GM15510 (cell line): ENCODE results near the gene AJAP1.

Experiments used
- POLR2A ChIP-seq: IDR thresholded peaks from 3 replicates; pipeline ENCODE4 v1.6.1; 2011; ENCODE audit warnings: borderline replicate concordance; ENCODE audit not compliant: insufficient read length; ENCODE audit errors: extremely low read depth

AJAP1 gene

DNA sequence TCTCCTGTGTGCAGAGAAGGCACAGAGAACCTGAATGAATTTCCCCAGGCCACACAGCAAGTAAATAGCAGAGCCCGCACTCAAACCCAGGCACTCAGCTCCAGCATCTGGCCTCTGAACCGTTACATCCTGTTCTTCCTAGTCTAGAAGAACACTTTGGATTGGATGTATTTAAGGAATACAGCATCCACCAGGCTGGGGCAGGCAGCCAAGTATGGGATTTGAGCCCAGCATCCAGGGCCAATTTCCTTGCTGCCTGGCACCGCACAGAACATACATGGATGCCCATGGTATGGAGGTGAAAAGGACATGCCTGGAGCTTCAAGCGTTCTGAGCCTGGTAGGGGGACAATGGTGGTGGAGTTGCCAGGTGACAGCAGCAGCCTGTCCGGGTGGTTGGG is 9.7 kb downstream of the AJAP1 start:
- TF ChIP-seq POLR2A, result no peak

DNA sequence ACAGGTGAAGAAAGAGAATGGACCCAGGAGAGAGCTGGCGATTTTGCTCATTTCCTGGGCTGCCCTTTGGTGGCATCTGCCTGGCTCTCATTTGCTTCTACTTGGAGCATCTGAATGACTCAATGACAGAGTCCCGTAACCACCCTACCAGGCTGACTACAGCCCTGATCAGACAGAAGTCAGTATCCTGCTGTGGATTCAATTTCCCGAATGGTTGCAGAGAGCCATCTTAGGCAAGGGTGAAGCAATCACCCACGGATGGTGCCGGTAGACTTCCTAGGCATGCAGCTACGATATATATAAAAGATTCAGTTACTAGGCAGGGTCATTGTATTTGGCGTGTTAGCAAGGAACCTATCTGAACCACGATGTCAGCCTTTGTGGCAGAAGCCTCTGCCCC is 10.2 kb downstream of the AJAP1 start:
- no peak for TF ChIP-seq POLR2A

DNA sequence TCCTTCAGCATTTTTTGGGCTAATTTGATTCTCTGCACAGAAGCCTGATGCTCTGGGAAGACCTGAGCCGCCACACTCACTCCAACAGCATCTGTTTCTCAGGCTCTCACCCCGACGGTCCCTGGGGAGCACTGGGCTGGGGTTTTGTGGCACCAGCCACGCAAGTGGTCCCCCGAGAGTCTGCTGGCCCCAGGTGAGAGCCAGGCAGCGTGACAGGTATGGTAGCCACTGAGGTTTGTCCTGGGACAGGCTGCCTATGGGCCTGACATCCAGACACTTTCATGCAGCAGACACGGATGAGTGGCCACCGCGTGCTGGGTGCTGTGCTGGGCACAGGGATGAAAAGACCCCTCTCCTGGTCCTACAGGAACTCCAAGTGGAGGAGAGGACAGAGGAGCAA is 11.0 kb downstream of the AJAP1 start:
- TF ChIP-seq POLR2A, result no peak

DNA sequence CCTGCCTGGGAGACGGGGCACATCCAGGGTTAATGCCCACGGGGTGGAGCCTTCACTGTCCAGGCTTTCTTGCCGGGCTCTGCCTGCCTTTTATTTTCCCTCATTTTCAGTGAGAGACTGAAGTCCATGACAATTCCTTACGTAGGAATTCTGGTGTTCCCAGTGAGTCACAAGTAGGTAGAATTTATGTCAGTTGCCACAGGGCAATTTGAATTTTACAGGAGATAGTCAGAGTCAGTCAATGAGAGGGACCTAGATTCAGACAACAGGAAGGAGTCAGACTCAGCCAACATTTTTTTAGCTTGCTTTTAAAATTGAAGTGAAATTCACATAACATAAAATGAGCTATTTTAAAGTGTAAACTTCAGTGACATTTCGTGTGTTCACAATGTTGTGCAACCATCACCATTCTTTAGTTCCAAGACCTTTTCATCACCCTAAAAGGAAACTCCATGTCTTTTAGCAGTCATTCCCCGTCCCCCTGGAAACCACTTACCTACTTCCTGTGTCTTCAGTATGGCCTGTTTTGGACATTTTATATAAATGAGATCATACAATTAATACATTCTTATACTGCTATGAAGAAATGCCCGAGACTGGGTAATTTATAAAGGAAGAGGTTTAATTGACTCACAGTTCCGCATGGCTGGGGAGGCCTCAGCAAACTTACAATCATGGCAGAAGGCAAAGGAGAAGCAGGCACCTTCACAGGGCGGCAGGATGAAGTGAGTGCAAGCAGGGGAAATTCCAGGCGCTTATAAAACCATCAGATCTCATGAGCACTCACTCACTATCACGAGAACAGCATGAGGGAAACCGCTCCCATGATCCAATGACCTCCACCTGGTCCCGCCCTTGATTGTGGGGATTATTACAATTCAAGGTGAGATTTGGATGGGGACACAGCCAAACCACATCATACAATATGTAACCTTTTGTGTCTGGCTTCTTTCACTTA is 14.6 kb downstream of the AJAP1 start:
- no peak for TF ChIP-seq POLR2A

DNA sequence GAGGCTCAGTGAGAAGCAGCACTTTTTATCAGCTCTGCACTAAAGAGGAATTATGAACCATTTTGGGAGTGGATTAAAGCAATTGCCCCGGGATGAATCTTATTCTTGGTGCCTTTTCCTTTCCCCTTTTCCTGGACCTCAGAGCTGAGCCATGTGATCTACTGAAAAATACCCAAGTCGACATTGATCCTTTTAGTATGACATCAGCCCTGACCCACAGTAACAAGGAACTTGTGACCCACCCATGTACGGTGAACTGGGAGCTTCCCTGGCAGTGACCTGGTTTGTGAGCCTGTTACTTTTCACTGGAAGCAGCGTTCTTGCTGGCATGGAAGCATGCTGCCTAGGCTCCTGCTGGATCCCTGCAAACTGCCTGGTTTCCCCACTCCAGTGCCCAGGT is 15.9 kb downstream of the AJAP1 start:
- no peak for TF ChIP-seq POLR2A

DNA sequence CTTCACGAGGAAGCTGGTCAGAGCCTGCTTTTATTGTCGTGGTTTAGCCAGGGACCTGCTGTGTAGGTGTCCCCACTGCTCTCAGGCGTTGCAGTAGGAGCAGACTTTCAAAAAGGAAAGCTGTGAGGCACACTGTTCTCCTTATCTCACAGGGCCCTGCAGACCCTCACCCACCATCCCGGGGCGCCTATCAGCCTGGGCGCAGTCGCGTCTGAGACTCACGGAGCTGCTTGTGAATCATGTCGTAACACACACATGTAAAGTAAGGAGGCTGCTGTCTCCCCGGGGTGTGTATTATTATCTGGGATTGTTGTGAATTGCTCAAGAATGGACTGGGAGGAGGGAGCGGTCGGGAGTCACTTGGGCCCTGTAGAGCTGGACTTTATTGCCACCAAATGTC is 17.4 kb downstream of the AJAP1 start:
- no peak for TF ChIP-seq POLR2A

DNA sequence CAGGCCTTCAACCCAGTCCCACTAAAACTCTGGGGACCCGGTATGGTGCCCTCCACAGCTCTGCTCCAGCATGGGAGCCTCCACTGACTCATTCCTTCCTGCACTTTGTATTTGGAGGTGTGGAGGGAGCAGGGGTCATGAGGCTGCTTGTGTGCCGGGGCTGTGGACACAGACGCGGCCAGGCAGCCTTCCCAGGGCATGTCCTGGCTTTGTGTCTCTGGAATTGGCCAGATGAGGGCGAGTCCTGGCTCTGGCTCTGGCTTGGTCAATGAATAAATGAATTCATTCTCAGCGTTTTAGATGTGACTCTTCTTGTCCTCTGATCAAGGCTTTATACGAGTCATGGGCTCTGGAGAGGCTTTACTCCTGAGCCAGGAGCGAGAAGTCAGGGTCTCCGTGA is 19.1 kb downstream of the AJAP1 start:
- TF ChIP-seq POLR2A, result no peak

DNA sequence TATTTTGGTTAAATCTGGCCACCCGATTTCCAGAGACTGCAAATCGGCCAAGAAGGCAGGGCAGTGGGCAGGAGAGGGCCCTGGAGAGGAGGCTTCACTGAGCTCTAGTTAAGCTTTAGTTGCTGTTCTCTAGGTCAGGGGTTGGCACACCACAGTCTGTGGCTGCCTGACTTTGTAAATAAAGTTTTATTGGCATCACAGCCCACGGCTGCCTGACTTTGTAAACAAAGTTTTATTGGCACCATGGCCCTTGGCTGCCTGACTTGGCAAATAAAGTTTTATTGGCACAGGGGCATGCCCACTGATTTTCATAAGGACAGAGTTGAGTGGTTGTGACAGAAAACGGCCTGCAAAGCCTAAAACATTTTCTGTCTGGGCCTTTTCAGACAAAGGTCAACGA is 19.7 kb downstream of the AJAP1 start:
- no peak for TF ChIP-seq POLR2A

DNA sequence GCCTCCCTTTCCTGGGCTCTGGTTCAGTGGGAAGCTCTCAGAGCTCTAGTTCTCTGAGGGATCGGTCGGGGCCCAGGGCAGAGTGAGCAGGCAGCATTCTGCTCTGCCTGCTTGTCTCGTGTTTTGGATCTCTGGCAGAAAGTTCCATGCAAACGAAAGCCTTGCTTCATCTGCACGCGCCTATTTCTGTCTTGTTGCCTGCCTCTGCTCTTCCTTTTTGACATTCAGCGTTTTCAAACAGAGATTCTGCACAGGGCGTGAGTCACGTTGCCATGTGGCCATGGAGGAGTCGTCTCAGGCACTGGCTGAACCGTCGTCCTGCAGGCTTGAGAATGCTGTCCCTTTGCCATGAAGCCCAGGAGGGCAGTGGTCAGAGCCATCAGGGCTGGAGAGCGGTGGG is 20.3 kb downstream of the AJAP1 start:
- TF ChIP-seq POLR2A, result no peak

DNA sequence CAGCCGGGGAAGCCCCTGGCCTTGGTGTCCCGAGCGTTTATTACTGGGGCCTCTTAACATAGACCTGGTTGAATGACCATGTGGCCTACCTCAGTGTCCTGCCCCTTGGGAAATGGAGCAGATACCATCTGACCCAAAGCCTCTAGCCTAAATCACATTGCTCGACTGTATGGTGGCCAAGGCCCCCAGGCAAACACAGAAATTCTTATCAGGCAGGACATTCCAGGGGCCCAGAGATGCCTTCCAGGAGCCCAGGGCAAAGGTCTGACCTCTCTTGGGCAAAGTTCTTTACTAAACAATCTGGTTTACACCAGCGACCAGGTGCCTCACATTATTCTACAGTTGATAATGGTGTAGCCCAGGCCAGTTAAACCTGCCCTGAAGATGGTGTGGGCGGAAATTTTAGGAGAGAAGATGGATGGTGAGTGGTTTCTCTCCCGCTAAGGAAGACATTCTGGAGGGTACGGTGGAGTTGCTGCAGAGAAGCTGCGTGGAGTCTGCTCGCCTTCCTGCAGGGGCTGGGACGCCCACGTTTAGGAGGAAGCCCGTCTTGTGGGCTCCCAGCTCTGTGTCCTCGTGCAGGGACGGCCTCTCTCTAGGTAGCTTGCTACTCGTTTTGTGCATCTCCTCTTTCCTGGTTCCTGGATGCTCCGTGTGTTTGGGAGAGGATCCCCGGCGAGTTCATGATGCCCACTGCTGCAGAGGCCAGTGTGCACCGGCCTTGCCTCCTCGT is 21.2 kb downstream of the AJAP1 start:
- no peak for TF ChIP-seq POLR2A

DNA sequence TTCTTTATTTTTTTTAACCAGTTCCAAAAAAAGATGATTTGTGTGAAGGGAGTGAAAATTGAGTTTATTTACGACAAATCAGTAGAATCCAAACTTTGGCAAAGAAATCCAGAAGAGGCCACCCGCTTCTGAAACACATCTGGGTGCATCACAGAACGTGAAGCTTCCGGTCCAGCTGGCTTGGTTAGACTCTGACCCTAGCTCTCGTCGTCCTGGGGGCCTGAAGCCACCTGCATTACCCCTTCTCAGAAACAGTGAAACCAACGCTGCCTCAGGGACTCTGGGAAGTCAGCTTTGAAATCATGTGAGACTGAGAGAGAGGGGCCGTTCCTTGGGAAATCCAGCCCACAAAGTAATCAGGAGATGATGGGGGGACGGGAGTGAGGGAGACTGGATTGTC is 21.8 kb downstream of the AJAP1 start:
- TF ChIP-seq POLR2A, result no peak

DNA sequence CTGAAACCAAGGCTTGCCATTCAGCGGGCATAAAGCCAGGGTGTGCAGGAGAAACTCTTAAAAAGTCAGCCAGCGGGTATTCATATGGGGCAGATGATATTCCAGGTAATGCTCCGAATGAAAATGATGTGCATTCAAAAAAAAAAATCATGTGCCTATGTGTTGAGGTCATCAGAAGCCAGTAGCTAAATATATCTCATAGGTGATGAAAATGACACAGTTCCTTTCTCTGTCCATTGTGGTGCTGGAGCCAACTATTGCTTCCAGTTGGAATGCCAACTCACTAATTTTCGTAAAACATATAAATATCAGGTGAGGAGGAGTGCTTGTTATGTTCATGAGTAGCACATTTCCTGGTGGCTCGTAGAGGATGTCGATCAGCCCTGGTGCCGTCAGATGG is 23.2 kb downstream of the AJAP1 start:
- TF ChIP-seq POLR2A, result no peak

DNA sequence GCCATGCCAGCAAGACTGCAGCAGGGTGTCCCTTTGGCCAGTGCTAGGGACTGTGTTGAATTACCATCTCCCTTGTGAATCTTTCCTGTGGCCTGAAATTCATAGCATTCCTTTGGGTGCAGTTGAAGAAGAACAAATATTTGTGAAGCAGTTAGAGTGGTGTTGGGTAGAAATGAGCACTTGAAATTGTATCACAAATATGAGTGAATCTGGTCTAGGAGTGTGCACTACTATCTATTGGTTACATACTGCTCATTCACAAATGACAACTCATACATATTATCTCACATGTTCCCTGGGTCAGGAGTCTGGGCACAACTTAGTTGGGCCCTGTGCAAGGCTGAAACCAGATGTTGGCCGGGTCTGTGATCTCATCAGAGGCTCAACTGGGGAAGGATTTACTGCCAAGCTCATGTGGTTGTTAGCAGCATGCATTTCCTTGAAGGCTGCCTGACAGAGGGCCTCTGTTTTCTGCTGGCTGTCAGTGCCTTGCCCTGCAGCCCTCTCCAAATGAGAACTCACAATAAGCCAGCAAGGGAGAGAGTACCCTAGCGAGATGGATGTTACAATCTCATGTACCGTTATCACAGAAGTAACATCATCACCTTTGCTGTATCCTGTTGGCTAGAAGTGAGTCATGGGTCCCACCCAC is 23.8 kb downstream of the AJAP1 start:
- TF ChIP-seq POLR2A, result no peak

DNA sequence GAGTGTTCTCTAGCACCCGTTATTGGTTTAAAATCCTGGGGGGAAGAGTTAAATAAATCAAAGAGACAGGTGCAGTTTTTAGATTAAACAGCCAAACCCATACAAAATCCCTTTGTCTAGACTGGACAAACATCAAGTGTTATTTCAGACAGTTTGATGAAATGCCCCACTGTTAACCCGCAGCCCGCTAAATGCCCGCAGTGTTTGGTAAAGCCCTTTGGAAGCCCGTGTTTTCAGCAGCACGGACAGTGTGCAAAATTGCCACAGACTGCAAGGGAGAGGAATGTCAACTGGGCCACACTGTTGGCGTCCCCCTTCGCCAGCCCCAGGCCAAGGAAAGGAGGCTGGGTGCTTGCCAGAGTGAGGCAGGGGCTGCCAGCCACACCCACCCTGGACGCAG is 26.6 kb downstream of the AJAP1 start:
- no peak for TF ChIP-seq POLR2A

DNA sequence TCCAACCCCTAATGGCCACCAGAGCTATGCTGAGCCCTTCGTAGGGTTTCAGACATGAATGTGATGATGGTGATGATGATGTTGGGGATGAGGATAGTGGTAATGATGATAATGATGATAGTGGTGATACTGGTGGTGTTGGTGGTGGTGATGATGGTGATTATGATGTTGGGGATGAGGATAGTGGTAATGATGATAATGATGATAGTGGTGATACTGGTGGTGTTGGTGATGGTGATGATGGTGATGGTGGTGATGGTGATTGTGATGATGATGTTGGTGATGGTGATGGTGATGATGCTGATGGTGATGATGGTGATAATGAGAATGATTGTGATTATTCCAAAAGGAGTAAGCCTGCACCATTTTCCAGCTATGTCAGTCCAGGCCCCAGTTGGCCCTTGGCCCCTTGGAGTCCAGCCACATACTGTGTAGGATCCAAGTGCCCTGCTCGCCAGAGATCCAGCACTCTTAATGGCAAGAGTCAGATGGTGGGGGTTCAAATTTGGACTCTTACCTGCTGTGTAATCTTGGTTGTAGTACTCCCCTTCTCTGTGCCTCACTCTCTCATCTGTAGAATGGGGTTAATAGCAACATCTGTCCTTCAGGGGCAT is 28.3 kb downstream of the AJAP1 start:
- TF ChIP-seq POLR2A, result no peak
